Kidney (tissue), 14 donors: ENCODE measurements around the gene PALLD. TPM values are rescaled to one million over a fixed set of nuclear protein-coding genes. Genes with fewer than 3 reads are reported as not detected.
A peak's percentile ranks its signal among the peaks of the same experiment; 100 is the strongest.
"Not testable (repeated sequence)": the region's sequence is repeated elsewhere in the genome, so short reads cannot be mapped to it uniquely, and the experiment has no call there.

ENCODE experiments used
- DNase-seq, 5 donors: peaks; one replicate each; pipeline ENCODE4 v3.0.0-alpha.2; 2013 to 2020
- FAIRE-seq: peaks from 2 replicates; lab custom pipeline; 2012; peaks lifted over from hg19 to GRCh38; lab: Jason Lieb, UNC
- H3K27ac ChIP-seq, 2 donors: one replicate each; pipeline ENCODE4 v1.7.0; 2013; ENCODE audit warnings: low read depth in 2 of 2, low read length in 2 of 2, inconsistent platforms in 1 of 2
- H3K27me3 ChIP-seq: one replicate; pipeline ENCODE4 v1.7.1; 2013; ENCODE audit warnings: low read length, inconsistent platforms; ENCODE audit not compliant: control insufficient read depth, insufficient read depth
- H3K36me3 ChIP-seq, 3 donors: one replicate each; pipeline versions ENCODE4 v1.7.0 to v1.7.1; 2013; ENCODE audit warnings: low read length in 3 of 3, control low read depth in 1 of 3, inconsistent platforms in 1 of 3; ENCODE audit not compliant: insufficient read depth in 3 of 3, control insufficient read depth in 2 of 3
- H3K4me1 ChIP-seq, 3 donors: one replicate each; pipeline versions ENCODE4 v1.7.0 to v1.7.1; 2013; ENCODE audit warnings: low read length in 3 of 3, inconsistent platforms in 1 of 3, low read depth in 1 of 3; ENCODE audit not compliant: control insufficient read depth in 2 of 3, insufficient read depth in 2 of 3
- H3K4me3 ChIP-seq, 3 donors: one replicate each; pipeline versions ENCODE4 v1.7.0 to v1.8.1; 2013; ENCODE audit warnings: low read length in 3 of 3, control low read depth in 1 of 3, inconsistent platforms in 1 of 3
- H3K9ac ChIP-seq, 3 donors: one replicate each; pipeline versions ENCODE4 v1.7.0 to v1.7.1; 2013; ENCODE audit warnings: low read length in 3 of 3, control low read depth in 1 of 3, inconsistent platforms in 1 of 3
- H3K9me3 ChIP-seq, 3 donors: one replicate each; pipeline versions ENCODE4 v1.7.0 to v1.7.1; 2013; ENCODE audit warnings: low read length in 3 of 3, control low read depth in 1 of 3, inconsistent platforms in 1 of 3; ENCODE audit not compliant: control insufficient read depth in 2 of 3, insufficient read depth in 1 of 3
- intact Hi-C: fragments of 100-400 bp; cut with DNase I; formaldehyde crosslinking; loops from one replicate; pipeline ENCODE4 v1.11.1; 2022
- polyA plus RNA-seq: library from polyadenylated mRNA; stranded (reverse); fragments of 350-450 nt; fragmentation: Illumina TruSeq; extraction: RNeasy Lipid Tissue Mini Kit (QIAGEN cat#74804); gene quantifications from one replicate; pipeline ENCODE4 v1.2.3, GENCODE V29; 2014; ENCODE audit warnings: low read depth, low replicate concordance; ENCODE audit not compliant: insufficient read depth
- total RNA-seq: library from RNA; stranded (reverse); fragmentation: NEBNext Ultra II Directional; extraction: Animal tissue kit (Norgen Biotek cat#: 25700); gene quantifications from one replicate; pipeline ENCODE4 v1.2.1, GENCODE V29; 2021
- TF ChIP-seq, protein P1 (sequence below): IDR thresholded peaks from 3 replicates; pipeline ENCODE4 v1.5.1; 2012; ENCODE audit warnings: mild to moderate bottlenecking, moderate library complexity, borderline replicate concordance; ENCODE audit not compliant: insufficient read depth; ENCODE audit errors: extremely low read depth
- donor health status: control.
- donor health status: control.
- donor health status: control.
- donor health status: control.
- donor health status: control.
- donor health status: DM: yes; HTN: yes; CAD: no.
- donor health status: Normal renal cell carcinoma (clear cell type).

The PALLD gene
- total and polyA plus RNA-seq, 2 donors from 2014 or later = 43.4 to 120 TPM

DNA sequence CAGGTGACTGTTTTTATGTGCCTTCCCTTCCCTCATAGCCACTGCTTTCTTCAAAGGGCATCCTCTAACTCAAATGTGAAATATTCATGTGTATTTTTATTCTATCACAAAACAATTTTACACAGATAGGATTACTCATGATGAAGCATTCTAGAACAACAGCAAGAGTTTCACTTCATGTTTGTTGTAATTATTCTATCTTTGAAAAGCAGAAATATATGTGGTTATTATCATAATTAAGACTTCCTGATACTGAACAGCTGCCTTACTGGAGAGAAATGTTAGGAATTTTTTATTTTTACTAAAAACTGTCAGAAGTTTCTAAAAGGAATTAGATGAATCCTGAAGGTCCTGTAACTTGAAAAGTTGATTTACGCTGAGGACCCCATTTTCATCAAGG, 229.1 kb downstream of the PALLD start:
- H3K27me3 ChIP-seq = no peaks in the 10 kb centered on the region
- TF ChIP-seq, protein P1, sequence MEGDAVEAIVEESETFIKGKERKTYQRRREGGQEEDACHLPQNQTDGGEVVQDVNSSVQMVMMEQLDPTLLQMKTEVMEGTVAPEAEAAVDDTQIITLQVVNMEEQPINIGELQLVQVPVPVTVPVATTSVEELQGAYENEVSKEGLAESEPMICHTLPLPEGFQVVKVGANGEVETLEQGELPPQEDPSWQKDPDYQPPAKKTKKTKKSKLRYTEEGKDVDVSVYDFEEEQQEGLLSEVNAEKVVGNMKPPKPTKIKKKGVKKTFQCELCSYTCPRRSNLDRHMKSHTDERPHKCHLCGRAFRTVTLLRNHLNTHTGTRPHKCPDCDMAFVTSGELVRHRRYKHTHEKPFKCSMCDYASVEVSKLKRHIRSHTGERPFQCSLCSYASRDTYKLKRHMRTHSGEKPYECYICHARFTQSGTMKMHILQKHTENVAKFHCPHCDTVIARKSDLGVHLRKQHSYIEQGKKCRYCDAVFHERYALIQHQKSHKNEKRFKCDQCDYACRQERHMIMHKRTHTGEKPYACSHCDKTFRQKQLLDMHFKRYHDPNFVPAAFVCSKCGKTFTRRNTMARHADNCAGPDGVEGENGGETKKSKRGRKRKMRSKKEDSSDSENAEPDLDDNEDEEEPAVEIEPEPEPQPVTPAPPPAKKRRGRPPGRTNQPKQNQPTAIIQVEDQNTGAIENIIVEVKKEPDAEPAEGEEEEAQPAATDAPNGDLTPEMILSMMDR = no peak
- no peak overlapping the region for H3K27ac ChIP-seq
- no peak overlapping the region for H3K4me3 ChIP-seq
- no peak for DNase-seq
- H3K4me1 ChIP-seq = peaks cover 0 to 2% (median 0%) of the 10 kb centered on the region in 3 donors
- intact Hi-C loops = no loop called here
- no peak overlapping the region for H3K9ac ChIP-seq
- no peaks in the 10 kb centered on the region for H3K9me3 ChIP-seq
- peaks cover 0 to 3% (median 0%) of the 10 kb centered on the region in 3 donors for H3K36me3 ChIP-seq
- no peak for FAIRE-seq

DNA sequence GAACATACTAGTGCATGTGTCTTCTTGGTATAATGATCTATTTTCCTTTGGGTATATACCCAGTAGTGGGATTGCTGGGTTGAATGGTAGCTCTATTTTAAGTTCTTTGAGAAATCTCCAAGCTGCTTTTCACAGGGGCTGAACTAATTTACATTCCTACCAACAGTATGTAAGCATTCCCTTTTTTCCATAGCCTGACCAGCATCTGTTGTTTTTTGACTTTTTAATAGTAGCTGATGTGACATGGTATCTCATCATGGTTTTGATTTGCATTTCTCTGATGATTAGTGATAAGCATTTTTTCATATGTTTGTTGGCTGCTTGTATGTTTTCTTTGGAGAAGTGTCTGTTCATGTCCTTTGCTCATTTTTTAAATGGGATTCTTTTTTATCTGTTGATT, 230.3 kb downstream of the PALLD start:
- H3K4me3 ChIP-seq, H3K9me3 ChIP-seq, H3K36me3 ChIP-seq, H3K4me1 ChIP-seq, FAIRE-seq, H3K9ac ChIP-seq, intact Hi-C loops, H3K27ac ChIP-seq, DNase-seq, H3K27me3 ChIP-seq: not testable (repeated sequence)

DNA sequence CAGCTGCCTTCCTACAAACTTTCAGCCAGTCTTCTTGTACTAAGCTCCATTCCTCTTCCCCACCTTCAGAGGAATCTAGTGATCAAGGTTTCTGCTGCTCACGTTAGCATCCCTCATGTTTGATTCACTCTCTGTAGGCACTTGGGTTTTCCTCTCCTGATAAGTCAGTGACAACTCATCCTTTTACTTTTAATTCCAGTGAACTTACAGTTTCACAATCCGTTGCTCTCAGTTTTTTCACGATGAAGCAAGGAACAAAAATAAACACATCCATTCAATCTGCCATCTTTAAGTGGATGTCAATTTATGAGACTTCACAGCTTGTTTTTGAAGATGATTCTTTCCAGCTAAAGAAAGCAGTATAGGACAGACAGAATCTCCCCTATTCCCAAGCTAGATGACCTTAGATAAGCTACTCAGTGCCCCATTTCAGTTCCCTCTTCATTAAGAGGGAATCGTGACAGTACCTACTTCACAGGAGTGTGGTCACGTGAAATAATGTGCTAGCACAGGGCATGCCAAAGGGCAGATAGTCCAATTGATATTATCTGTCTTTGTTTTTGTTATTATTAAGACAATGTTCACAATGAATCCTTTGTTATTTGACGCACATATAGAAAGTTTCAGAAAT, 234.3 kb downstream of the PALLD start:
- FAIRE-seq (no peak), DNase-seq (peak in 1 of 5 donors; percentile 30)
- no peak overlapping the region for H3K27ac ChIP-seq
- no peak overlapping the region for H3K9ac ChIP-seq
- H3K9me3 ChIP-seq = no peaks in the 10 kb centered on the region
- intact Hi-C loops = no loop called here
- H3K27me3 ChIP-seq = no peaks in the 10 kb centered on the region
- peaks cover 0 to 3% (median 0%) of the 10 kb centered on the region in 3 donors for H3K36me3 ChIP-seq
- no peak overlapping the region for H3K4me3 ChIP-seq
- peaks cover 0 to 6% (median 4%) of the 10 kb centered on the region in 3 donors for H3K4me1 ChIP-seq
- TF ChIP-seq, protein P1 = no peak

DNA sequence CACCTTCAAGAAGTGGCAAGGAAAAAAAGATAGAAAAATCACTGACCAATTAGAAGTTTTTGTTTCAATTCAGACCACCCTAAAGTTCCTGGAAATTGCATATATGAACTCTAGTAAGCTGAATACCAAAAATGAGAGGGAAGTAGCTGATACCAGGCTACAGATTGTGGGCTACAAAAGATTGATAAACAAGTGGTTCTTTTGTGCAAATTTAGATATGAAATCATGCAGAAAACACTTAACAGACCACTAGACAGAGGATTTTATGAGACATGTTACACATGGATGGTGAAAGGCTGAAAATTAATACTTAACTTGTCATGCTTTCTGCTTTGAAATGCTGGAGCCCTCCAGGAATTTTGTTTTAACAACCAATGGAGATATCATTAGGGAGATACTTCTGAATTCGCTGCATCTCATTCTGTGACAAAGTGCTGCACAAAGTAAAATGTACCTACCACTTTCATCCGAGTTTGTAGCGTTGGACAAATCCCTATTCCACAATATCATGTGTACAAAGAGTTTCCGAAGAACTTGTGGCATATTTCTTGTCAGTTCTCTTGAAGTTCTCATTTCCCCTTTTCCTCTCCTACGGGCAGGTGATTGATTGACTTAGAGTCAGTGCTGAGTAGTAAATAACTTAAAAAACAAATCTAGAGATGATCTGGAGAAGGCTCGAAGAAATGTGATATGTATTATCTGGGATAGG, 235.0 kb downstream of the PALLD start:
- FAIRE-seq = no peak
- H3K4me1 ChIP-seq = peaks cover 0 to 10% (median 6%) of the 10 kb centered on the region in 3 donors
- DNase-seq = peak in 2 of 5 donors; percentile 40 to 41
- TF ChIP-seq, protein P1 = no peak
- H3K27ac ChIP-seq = no peak overlapping the region
- no peak overlapping the region for H3K9ac ChIP-seq
- H3K27me3 ChIP-seq = no peaks in the 10 kb centered on the region
- H3K36me3 ChIP-seq = peaks cover 0 to 1% (median 0%) of the 10 kb centered on the region in 3 donors
- no peak overlapping the region for H3K4me3 ChIP-seq
- intact Hi-C loops = no loop called here
- H3K9me3 ChIP-seq = no peaks in the 10 kb centered on the region
